CD4-positive, alpha-beta T cell treated with Interleukin-6 at 100 ng/mL for 8 hours (primary cell): Measurements from ENCODE around the gene ZNF394.

Experiments
- DNase-seq: peaks from one replicate; pipeline ENCODE4 v3.0.0-alpha.2; 2020; ENCODE audit warnings: mixed read lengths, low spot score

ZNF394 gene

DNA sequence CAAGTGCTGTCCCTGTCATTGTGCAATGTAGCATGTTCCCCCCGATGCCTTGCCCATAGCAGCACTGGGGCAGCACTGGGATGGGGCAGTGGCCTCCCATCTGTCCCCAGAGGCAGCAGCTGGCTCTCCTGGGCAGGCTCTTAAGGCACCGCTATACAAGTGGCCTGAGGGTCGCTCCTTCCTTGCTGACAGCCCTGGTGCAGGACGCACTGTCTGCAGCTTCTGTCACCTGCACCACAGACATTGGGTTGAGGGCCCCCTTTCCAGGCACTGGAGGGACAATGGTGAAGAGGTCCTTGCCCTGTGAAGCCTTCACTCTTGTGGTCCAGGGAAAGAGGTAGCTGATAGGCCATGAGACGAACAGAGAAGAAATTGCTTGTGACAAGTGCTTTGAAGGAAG is 50.8 kb downstream of the ZNF394 start:
- DNase-seq: no peak

DNA sequence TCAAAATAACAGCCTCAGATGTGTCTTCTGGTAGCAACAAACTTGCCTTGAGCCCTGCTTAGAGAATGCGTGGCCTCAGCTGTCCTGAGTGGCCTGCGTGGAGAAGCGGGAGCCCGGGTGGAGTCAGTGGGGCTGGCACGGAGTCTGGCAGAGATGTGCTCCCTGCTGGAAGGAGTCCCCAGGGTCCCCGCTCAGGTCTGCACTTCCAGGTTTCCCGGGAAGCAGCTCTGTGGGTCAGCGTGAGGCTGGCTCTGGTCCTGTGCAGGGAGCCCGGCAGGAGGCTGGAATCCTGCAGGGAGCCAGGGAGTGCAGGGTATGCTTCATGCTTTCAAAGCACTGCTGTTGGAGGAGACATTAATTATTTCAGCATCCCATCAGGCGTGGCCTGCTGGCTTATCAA is 51.2 kb downstream of the ZNF394 start:
- DNase-seq: no peak

DNA sequence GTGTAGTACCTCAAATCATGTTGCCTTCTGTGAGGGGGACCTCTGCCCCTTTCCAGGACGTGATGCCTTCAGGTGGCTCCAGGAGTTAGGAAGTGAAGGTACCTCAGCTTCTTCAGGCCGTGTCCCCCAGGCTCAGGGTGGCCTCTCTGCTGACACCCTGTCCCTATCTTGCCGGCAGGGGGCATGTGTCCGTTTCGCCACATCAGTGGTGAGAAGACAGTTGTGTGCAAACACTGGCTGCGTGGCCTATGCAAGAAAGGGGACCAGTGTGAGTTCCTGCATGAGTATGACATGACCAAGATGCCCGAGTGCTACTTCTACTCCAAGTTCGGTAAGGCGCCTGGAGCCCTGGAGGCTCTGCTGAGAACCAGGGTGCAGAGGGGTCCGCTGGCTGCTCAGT is 52.1 kb downstream of the ZNF394 start:
- no peak for DNase-seq

DNA sequence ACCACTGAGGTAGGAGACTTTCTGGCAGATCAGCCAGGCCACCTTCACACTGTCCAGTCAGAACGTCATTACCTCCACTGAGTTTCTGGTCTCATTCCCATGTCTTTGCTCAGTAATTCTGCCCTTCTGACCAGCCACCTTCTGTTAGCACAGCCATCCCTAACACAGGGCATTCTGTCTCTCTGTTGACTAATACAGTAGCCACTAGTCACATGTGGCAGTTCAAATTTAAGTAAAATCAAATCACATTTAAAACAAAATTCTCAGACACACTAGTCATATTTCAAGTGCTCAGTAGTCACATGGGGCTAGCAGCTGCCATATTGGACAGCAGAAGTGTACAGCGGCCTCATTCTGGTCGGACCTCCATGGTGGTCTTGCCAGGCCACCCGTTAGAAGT is 54.0 kb downstream of the ZNF394 start:
- no peak for DNase-seq
